K562 (cell line): Measurements from ENCODE around the gene SPTLC3. TPM values are rescaled to one million over a fixed set of nuclear protein-coding genes. Genes with fewer than 3 reads are reported as not detected.

ENCODE experiments used
- ATAC-seq: fragments of 200-7000 bp; cut with Tn5 transposase; 3 replicates; pipeline ENCODE4 v1.9.1; 2020; ENCODE audit warnings: moderate library complexity
- BruUV-seq: library from RNA; stranded (reverse); fragments of 400-500 nt; replicated peaks from 2 replicates; lab custom pipeline; 2021; lab: Mats Ljungman, UMichigan
- CTCF ChIA-PET: fragments of 300-600 bp; formaldehyde crosslinking; extraction: SDS; loops from one replicate; lab custom pipeline; 2021; ENCODE audit warnings: low intra/inter-chr PET ratio; lab: Yijun Ruan, JAX
- POLR2A ChIA-PET: fragments of 300-600, 350-650 bp; sonication (Branson Sonifier 250); formaldehyde crosslinking; extraction: SDS; loops from one replicate; lab custom pipeline; 2021; ENCODE audit warnings: antibody characterized with exemption, inconsistent platforms; lab: Yijun Ruan, JAX
- DNase-seq, 4 experiments: peaks; one replicate each; pipeline versions ENCODE4 v3.0.0 to v3.0.0-alpha.2; 2011 to 2018; ENCODE audit warnings: low spot score in 3 of 4, mixed read lengths in 3 of 4; ENCODE audit errors: extremely low read depth in 1 of 4
- FAIRE-seq: peaks from 2 replicates; lab custom pipeline; 2011; peaks lifted over from hg19 to GRCh38; lab: Jason Lieb, UNC
- H2AFZ ChIP-seq: 2 replicates; pipeline ENCODE4 v1.6.0; 2011; ENCODE audit warnings: low read depth, low read length, control low read depth, inconsistent platforms
- H3K27ac ChIP-seq: fragments of 200-600 bp; 3 replicates; pipeline ENCODE4 v1.8.0; 2011; ENCODE audit warnings: low read depth, mild to moderate bottlenecking, control low read depth, inconsistent platforms, low read length, moderate library complexity, mixed read lengths; ENCODE audit errors: extremely low read depth
- H3K27me3 ChIP-seq, 2 experiments: fragments of 300-600 bp in 1 of 2; 2 replicates in 1 of 2; 3 replicates in 1 of 2; pipeline versions ENCODE4 v1.6.0 to v1.8.0; 2011; ENCODE audit warnings: inconsistent platforms in 2 of 2, low read length in 2 of 2, mild to moderate bottlenecking in 1 of 2, mixed read lengths in 1 of 2, moderate library complexity in 1 of 2; ENCODE audit not compliant: control insufficient read depth in 2 of 2, insufficient read depth in 2 of 2
- H3K36me3 ChIP-seq: fragments of 300-600 bp; 3 replicates; pipeline ENCODE4 v1.8.0; 2011; ENCODE audit warnings: mild to moderate bottlenecking, low read length, inconsistent platforms; ENCODE audit not compliant: control insufficient read depth, insufficient read depth
- H3K4me1 ChIP-seq, 2 experiments: fragments of 200-600 bp in 1 of 2; replicated peaks in 1 of 2; 2 replicates in 1 of 2; 3 replicates in 1 of 2; pipeline versions ENCODE4 v1.5.1 to v1.8.0; 2011; ENCODE audit warnings: inconsistent platforms in 2 of 2, low read length in 2 of 2, mild to moderate bottlenecking in 1 of 2, mixed read lengths in 1 of 2, moderate library complexity in 1 of 2; ENCODE audit not compliant: control insufficient read depth in 2 of 2, insufficient read depth in 2 of 2
- H3K4me2 ChIP-seq: 2 replicates; pipeline ENCODE4 v1.6.1; 2011; ENCODE audit warnings: low read length, control low read depth, inconsistent platforms, mixed read lengths; ENCODE audit not compliant: insufficient read depth
- H3K4me3 ChIP-seq: fragments of 200-600 bp; sonication (generic), shearing (Covaris generic); 2 replicates; pipeline ENCODE4 v1.5.1; 2016; ENCODE audit warnings: control low read depth, inconsistent platforms
- H3K79me2 ChIP-seq: fragments of 200-600 bp; 3 replicates; pipeline ENCODE4 v1.8.0; 2011; ENCODE audit warnings: low read length, inconsistent platforms; ENCODE audit not compliant: control insufficient read depth, insufficient read depth
- H3K9ac ChIP-seq, 2 experiments: 2 replicates each; pipeline versions ENCODE4 v1.6.0 to v1.6.1; 2011; ENCODE audit warnings: low read depth in 2 of 2, low read length in 2 of 2, control low read depth in 1 of 2, inconsistent platforms in 1 of 2, mild to moderate bottlenecking in 1 of 2, mixed read lengths in 1 of 2; ENCODE audit not compliant: insufficient read depth in 1 of 2
- H3K9me1 ChIP-seq: one replicate; pipeline ENCODE4 v1.6.0; 2011; ENCODE audit warnings: inconsistent platforms, mild to moderate bottlenecking, low read length, moderate library complexity; ENCODE audit not compliant: control insufficient read depth, insufficient read depth
- H3K9me3 ChIP-seq: replicated peaks from 2 replicates; pipeline ENCODE4 v1.5.1; 2011; ENCODE audit warnings: low read depth, low read length, inconsistent platforms; ENCODE audit not compliant: control insufficient read depth, insufficient read depth
- H4K20me1 ChIP-seq: replicated peaks from 2 replicates; pipeline ENCODE4 v1.6.1; 2011; ENCODE audit warnings: low read length, inconsistent platforms, mixed read lengths; ENCODE audit not compliant: control insufficient read depth, insufficient read depth
- ATF7 ChIP-seq: fragments of 450-650 bp; IDR thresholded peaks from 2 replicates; pipeline ENCODE4 v1.7.1; 2014; ENCODE audit warnings: mild to moderate bottlenecking, moderate library complexity
- C11orf30 ChIP-seq: fragments of 450-650 bp; IDR thresholded peaks from 2 replicates; pipeline ENCODE4 v1.6.1; 2016; ENCODE audit warnings: low read depth, mild to moderate bottlenecking
- DACH1 ChIP-seq: fragments of 450-650 bp; IDR thresholded peaks from 2 replicates; pipeline ENCODE4 v1.6.1; 2018; ENCODE audit not compliant: partially characterized antibody
- FOXA3 ChIP-seq, 2 experiments: fragments of 450-650 bp in 1 of 2; sonication (generic) in 1 of 2; formaldehyde crosslinking; IDR thresholded peaks in 1 of 2; conservative IDR thresholded peaks in 1 of 2; 2 replicates each; pipeline versions ENCODE4 v1.4.0 to v1.8.0; 2020 to 2022; ENCODE audit warnings: mild to moderate bottlenecking in 2 of 2, missing genetic modification reagents in 1 of 2
- KLF10 ChIP-seq: fragments of 250-450 bp; sonication (Bioruptor Pico); IDR thresholded peaks from 2 replicates; pipeline ENCODE4 v1.6.1; 2021; ENCODE audit warnings: matching md5 sums
- MYC ChIP-seq, 2 experiments: fragments of 250-450 bp in 1 of 2; sonication (Bioruptor Pico) in 1 of 2; IDR thresholded peaks; 2 replicates each; pipeline versions ENCODE4 v1.5.1 to v1.6.1; 2012 to 2021; ENCODE audit warnings: low read depth in 2 of 2, borderline replicate concordance in 1 of 2, improper control_type of control experiment in 1 of 2, low read length in 1 of 2, mild to moderate bottlenecking in 1 of 2, moderate library complexity in 1 of 2
- OTX1 ChIP-seq: fragments of 450-650 bp; formaldehyde crosslinking; IDR thresholded peaks from 2 replicates; pipeline ENCODE4 v1.4.0; 2022; ENCODE audit warnings: mild to moderate bottlenecking
- RAD51 ChIP-seq: fragments of 450-650 bp; IDR thresholded peaks from 2 replicates; pipeline ENCODE4 v1.7.1; 2016; ENCODE audit warnings: low read depth, mild to moderate bottlenecking, borderline replicate concordance
- XRCC4 ChIP-seq: IDR thresholded peaks from one replicate; pipeline ENCODE4 v1.6.1; 2011; ENCODE audit not compliant: insufficient read depth, insufficient read length; ENCODE audit errors: extremely low read depth
- ZBTB17 ChIP-seq: fragments of 450-650 bp; formaldehyde crosslinking; IDR thresholded peaks from 2 replicates; pipeline ENCODE4 v1.4.0; 2020; ENCODE audit warnings: mild to moderate bottlenecking
- ZNF695 ChIP-seq: fragments of 450-650 bp; formaldehyde crosslinking; IDR thresholded peaks from 2 replicates; pipeline ENCODE4 v1.4.0; 2020; ENCODE audit warnings: mild to moderate bottlenecking, moderate library complexity
- WGBS: fragments of 100-300 bp; shearing (Covaris generic); methylation state at CpG from one replicate; pipeline ENCODE4 v1.1.6; 2016; ENCODE audit warnings: low coverage, mixed read lengths; ENCODE audit not compliant: insufficient coverage; ENCODE audit errors: missing lambda C conversion rate; 5-methylcytosine and 5-hydroxymethylcytosine counted together
- in situ Hi-C: fragments of 300-500 bp; cut with MboI; formaldehyde crosslinking; loops from 4 replicates; pipeline ENCODE4 v1.15.0; 2018; ENCODE audit warnings: inconsistent platforms, mixed read lengths
- intact Hi-C: fragments of 100-400 bp; cut with micrococcal nuclease; formaldehyde crosslinking; loops from 2 replicates; pipeline ENCODE4 v1.14.2; 2022
- polyA plus RNA-seq, 8 experiments: library from polyadenylated mRNA; depleted of rRNA in 4 of 8; stranded (reverse) in 5 of 8; unstranded in 3 of 8; fragments of >200 nt; fragmentation: Nextera tagmentation in 2 of 8; fragmentation: Illumina TruSeq in 1 of 8; extraction: Ambion mirVana in 2 of 8; extraction: Trizol in 1 of 8; gene quantifications; 2 replicates each; pipeline versions ENCODE4 v1.2.1 to v1.2.3, GENCODE V29; 2011 to 2014; ENCODE audit warnings: inconsistent platforms in 1 of 8, missing spikeins in 1 of 8
- total RNA-seq, 7 experiments: library from RNA; depleted of rRNA in 6 of 7; stranded (reverse); fragments of >200 nt in 6 of 7; fragmentation: Illumina TruSeq in 2 of 7; extraction: Trizol in 2 of 7; gene quantifications; 2 replicates each; pipeline versions ENCODE4 v1.2.1 to v1.2.3, GENCODE V29; 2011 to 2021; ENCODE audit warnings: low replicate concordance in 1 of 7
- TF ChIP-seq, protein P1 (sequence below), 2 experiments: fragments of 150-350 bp in 1 of 2; IDR thresholded peaks; 2 replicates each; pipeline ENCODE4 v1.6.1; 2012 to 2016; ENCODE audit warnings: low read depth in 2 of 2, low read length in 2 of 2, mild to moderate bottlenecking in 1 of 2, moderate library complexity in 1 of 2
- TF ChIP-seq, protein P2 (sequence below): sonication (generic); formaldehyde crosslinking; IDR thresholded peaks from 2 replicates; pipeline ENCODE4 v1.8.0; 2022; ENCODE audit warnings: missing genetic modification reagents, mild to moderate bottlenecking, borderline replicate concordance
- TF ChIP-seq, protein P3 (sequence below): fragments of 250-450 bp; sonication (Bioruptor Pico); IDR thresholded peaks from 2 replicates; pipeline ENCODE4 v1.8.0; 2021; ENCODE audit warnings: mild to moderate bottlenecking, moderate library complexity

Gene SPTLC3
- total and polyA plus RNA-seq, 9 of the 15 experiments (the other 6 are each of a cell fraction or from before 2014, with no cell fraction given): not detected

DNA sequence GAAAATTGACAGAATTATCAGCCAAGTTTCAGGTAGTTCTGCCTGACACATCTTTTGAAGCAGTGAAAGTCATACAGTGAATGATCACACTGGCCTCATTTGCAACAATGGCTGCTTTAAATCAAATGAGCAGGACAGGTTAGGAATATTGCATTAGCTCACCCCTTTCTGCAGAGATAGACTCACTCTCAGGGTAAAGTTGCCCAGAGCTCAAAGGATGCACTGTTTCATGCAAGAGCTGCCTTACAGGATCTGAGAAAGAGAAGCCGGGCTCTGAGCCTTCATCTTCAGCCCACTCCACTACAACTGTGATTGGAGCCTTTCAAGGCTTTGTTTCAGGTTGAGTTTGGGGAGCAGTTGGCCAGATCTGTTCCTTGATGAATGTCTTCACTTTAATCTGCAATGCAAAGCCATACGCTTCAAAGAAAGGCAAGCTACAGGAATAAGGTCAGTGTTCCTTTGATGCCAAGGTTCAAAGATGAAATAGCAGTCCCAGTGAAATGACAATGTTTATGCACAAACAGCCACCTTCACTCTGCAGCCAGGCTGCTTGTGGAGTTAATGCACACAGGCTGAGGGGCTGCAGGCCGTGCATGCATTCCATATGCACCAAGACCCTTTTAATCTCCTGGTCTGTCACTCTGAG, 121.4 kb downstream of the SPTLC3 start (continued):
- TF ChIP-seq, protein P1, sequence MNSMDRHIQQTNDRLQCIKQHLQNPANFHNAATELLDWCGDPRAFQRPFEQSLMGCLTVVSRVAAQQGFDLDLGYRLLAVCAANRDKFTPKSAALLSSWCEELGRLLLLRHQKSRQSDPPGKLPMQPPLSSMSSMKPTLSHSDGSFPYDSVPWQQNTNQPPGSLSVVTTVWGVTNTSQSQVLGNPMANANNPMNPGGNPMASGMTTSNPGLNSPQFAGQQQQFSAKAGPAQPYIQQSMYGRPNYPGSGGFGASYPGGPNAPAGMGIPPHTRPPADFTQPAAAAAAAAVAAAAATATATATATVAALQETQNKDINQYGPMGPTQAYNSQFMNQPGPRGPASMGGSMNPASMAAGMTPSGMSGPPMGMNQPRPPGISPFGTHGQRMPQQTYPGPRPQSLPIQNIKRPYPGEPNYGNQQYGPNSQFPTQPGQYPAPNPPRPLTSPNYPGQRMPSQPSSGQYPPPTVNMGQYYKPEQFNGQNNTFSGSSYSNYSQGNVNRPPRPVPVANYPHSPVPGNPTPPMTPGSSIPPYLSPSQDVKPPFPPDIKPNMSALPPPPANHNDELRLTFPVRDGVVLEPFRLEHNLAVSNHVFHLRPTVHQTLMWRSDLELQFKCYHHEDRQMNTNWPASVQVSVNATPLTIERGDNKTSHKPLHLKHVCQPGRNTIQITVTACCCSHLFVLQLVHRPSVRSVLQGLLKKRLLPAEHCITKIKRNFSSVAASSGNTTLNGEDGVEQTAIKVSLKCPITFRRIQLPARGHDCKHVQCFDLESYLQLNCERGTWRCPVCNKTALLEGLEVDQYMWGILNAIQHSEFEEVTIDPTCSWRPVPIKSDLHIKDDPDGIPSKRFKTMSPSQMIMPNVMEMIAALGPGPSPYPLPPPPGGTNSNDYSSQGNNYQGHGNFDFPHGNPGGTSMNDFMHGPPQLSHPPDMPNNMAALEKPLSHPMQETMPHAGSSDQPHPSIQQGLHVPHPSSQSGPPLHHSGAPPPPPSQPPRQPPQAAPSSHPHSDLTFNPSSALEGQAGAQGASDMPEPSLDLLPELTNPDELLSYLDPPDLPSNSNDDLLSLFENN (IDR thresholded peaks at IDR 0.05; ENCODE audit: low read depth in 2 of 2, low read length in 2 of 2): no peak

DNA sequence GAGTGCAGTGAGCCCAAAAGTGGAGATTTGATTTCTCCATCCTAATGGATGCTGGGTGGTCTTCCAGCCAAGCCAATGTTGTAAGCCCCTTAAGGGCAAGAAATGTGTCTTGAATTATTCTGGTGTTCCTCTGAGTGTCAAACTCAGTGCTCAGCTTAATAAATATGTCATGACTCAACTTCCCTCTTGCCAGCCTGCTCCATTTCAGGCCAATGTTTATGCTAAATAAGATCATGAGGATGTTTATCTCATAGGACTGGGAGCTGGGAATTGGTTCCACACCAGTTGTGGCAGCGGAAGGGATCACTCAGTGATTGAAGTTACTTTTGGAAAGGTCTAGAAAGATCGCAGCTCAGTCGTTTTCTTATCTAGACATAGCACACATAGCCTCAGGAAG, 121.9 kb downstream of the SPTLC3 start:
- Histone ChIP-seq H3K27ac (no peak overlapping the region), H3K27me3 (no peaks in the 10 kb centered on the region), H4K20me1 (no peaks in the 10 kb centered on the region), H3K9me1 (no peaks in the 10 kb centered on the region), H3K79me2 (no peaks in the 10 kb centered on the region), H3K36me3 (no peaks in the 10 kb centered on the region), H3K4me3 (no peak overlapping the region), H3K4me1 (no peaks in the 10 kb centered on the region), H2AFZ (no peak overlapping the region), H3K9ac (no peak overlapping the region), H3K9me3 (no peaks in the 10 kb centered on the region), H3K4me2 (no peak overlapping the region)
- in situ Hi-C loops (no loop called here), intact Hi-C loops (no loop called here)
- no peak for DNase-seq
- no peak for ATAC-seq
- BruUV-seq: no TSS peak
- 0% methylated on average over 3 of the region's 3 CpGs for WGBS
- CTCF ChIA-PET: no interaction called here
- POLR2A ChIA-PET: no interaction called here
- FAIRE-seq: no peak
- TF ChIP-seq, protein P2, sequence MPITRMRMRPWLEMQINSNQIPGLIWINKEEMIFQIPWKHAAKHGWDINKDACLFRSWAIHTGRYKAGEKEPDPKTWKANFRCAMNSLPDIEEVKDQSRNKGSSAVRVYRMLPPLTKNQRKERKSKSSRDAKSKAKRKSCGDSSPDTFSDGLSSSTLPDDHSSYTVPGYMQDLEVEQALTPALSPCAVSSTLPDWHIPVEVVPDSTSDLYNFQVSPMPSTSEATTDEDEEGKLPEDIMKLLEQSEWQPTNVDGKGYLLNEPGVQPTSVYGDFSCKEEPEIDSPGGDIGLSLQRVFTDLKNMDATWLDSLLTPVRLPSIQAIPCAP (CRISPR knock-in tag): no peak
- TF ChIP-seq RAD51 (no peak), FOXA3 (CRISPR knock-in tag; conservative IDR thresholded peaks at IDR 0.05 in 1 of 2, IDR thresholded peaks at IDR 0.05 in 1 of 2) (no peak), XRCC4 (no peak), DACH1 (no peak), C11orf30 (no peak), ZBTB17 (CRISPR knock-in tag) (no peak), ZNF695 (no peak), MYC (IDR thresholded peaks at IDR 0.05; ENCODE audit: low read depth, low read length) (no peak), MYC (CRISPR knock-in tag; IDR thresholded peaks at IDR 0.05; ENCODE audit: borderline replicate concordance, low read depth) (no peak), ATF7 (no peak), OTX1 (CRISPR knock-in tag) (no peak), KLF10 (CRISPR knock-in tag) (no peak)
- TF ChIP-seq, protein P3, sequence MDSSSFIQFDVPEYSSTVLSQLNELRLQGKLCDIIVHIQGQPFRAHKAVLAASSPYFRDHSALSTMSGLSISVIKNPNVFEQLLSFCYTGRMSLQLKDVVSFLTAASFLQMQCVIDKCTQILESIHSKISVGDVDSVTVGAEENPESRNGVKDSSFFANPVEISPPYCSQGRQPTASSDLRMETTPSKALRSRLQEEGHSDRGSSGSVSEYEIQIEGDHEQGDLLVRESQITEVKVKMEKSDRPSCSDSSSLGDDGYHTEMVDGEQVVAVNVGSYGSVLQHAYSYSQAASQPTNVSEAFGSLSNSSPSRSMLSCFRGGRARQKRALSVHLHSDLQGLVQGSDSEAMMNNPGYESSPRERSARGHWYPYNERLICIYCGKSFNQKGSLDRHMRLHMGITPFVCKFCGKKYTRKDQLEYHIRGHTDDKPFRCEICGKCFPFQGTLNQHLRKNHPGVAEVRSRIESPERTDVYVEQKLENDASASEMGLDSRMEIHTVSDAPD (CRISPR knock-in tag): no peak
